ENCODE data around the gene UPF2. TPM values are rescaled to one million over a fixed set of nuclear protein-coding genes. Genes with fewer than 3 reads are reported as not detected.
A peak's percentile ranks its signal among the peaks of the same experiment; 100 is the strongest.

UPF2 gene
- total and polyA plus RNA-seq, 2 donors (not counting 1 experiment from before 2014, with no cell fraction given), result 8.9 to 60.0 TPM

DNA sequence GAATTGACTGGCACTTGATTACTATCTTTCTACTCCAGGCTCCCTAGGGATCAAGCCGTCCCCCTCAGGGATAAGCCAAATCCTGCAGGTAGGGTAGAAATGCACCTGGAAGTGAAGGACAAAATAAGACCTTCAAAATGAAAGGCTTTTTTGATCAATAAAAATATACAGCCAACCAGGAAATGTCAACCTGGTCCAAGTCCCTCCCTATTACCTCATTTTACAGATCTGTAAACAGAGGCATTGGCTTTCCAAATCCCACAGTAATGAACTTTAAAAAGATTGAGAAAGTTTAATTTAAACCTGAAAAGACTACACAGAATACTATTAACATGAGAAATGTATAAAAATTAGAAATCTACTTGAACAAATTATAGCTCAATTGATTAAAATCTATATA, 53.7 kb downstream of the UPF2 start:
- H4K20me1 ChIP-seq (ENCODE audit: control insufficient read depth, insufficient read depth, low read length, poor library complexity, severe bottlenecking), result no peaks in the 10 kb centered on the region
- no peaks in the 10 kb centered on the region for H3K27me3 Mint-ChIP-seq
- H3K79me2 ChIP-seq (ENCODE audit: control insufficient read depth, insufficient read depth, low read length), result peaks cover 40% of the 10 kb centered on the region
- H3K4me3 Mint-ChIP-seq, result no peak overlapping the region
- H3K9ac ChIP-seq (ENCODE audit: low read length), result no peak overlapping the region
- H3K4me1 Mint-ChIP-seq, result peaks cover 33% of the 10 kb centered on the region
- H3K4me2 ChIP-seq (replicated peaks; ENCODE audit: low read depth, low read length, poor library complexity, severe bottlenecking), result no peak overlapping the region
- DNase-seq (no peak), ATAC-seq (ENCODE audit: low read depth) (no peak)
- no CpG with 5 or more reads among the region's 1 CpG for WGBS (ENCODE audit: insufficient coverage)
- peak overlapping the region; percentile 11 for H3K27ac Mint-ChIP-seq
- H3K4me3 ChIP-seq (ENCODE audit: control extremely low read depth in 1 of 5, extremely low read depth in 1 of 5, insufficient read depth in 1 of 5, low read depth in 2 of 5, low read length in 4 of 5), result no peak overlapping the region
- intact Hi-C loops (cut with micrococcal nuclease), result loop anchor here (5.0 kb wide), 1 partner anchor 143 kb away; no protein-coding TSS in a partner anchor
- H3K27me3 ChIP-seq (replicated peaks in 1 of 4; ENCODE audit: control extremely low read depth in 1 of 4, control insufficient read depth in 3 of 4, insufficient read depth in 4 of 4, low read length in 3 of 4), result no peaks in the 10 kb centered on the region
- ChIA-PET CTCF (interaction anchor here (1.3 kb wide), 1 partner anchor 59 kb away, joined by 3 read pairs; no protein-coding TSS in a partner anchor), POLR2A (no interaction called here)
- H2AFZ ChIP-seq (ENCODE audit: insufficient read depth, low read depth, low read length, poor library complexity, severe bottlenecking), result no peak overlapping the region
- no peaks in the 10 kb centered on the region for H3K9me3 Mint-ChIP-seq (ENCODE audit: insufficient read depth)
- peaks cover 0 to 8% (median 0%) of the 10 kb centered on the region in 3 donors for H3K9me3 ChIP-seq (ENCODE audit: control extremely low read depth in 1 of 3, control insufficient read depth in 2 of 3, insufficient read depth in 1 of 3, low read length in 2 of 3)
- TF ChIP-seq, protein P1, sequence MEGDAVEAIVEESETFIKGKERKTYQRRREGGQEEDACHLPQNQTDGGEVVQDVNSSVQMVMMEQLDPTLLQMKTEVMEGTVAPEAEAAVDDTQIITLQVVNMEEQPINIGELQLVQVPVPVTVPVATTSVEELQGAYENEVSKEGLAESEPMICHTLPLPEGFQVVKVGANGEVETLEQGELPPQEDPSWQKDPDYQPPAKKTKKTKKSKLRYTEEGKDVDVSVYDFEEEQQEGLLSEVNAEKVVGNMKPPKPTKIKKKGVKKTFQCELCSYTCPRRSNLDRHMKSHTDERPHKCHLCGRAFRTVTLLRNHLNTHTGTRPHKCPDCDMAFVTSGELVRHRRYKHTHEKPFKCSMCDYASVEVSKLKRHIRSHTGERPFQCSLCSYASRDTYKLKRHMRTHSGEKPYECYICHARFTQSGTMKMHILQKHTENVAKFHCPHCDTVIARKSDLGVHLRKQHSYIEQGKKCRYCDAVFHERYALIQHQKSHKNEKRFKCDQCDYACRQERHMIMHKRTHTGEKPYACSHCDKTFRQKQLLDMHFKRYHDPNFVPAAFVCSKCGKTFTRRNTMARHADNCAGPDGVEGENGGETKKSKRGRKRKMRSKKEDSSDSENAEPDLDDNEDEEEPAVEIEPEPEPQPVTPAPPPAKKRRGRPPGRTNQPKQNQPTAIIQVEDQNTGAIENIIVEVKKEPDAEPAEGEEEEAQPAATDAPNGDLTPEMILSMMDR (IDR thresholded peaks at IDR 0.05), result no peak
- TF ChIP-seq EZH2 (IDR thresholded peaks at IDR 0.05; ENCODE audit: borderline replicate concordance, insufficient read depth, low read depth, low read length, poor library complexity, severe bottlenecking), result no peak
- H3K36me3 ChIP-seq (replicated peaks in 1 of 2; ENCODE audit: control extremely low read depth in 1 of 2, control insufficient read depth in 1 of 2, extremely low read depth in 1 of 2, insufficient read depth in 2 of 2, low read length in 1 of 2), result peaks cover 1 to 51% of the 10 kb centered on the region in 2 experiments
- peak overlapping the region in 1 of 2 donors; percentile 57 for H3K27ac ChIP-seq (ENCODE audit: low read length in 2 of 2)
- peaks cover 18 to 26% of the 10 kb centered on the region in 2 donors for H3K4me1 ChIP-seq (ENCODE audit: control insufficient read depth in 2 of 2, insufficient read depth in 2 of 2, low read length in 2 of 2)

DNA sequence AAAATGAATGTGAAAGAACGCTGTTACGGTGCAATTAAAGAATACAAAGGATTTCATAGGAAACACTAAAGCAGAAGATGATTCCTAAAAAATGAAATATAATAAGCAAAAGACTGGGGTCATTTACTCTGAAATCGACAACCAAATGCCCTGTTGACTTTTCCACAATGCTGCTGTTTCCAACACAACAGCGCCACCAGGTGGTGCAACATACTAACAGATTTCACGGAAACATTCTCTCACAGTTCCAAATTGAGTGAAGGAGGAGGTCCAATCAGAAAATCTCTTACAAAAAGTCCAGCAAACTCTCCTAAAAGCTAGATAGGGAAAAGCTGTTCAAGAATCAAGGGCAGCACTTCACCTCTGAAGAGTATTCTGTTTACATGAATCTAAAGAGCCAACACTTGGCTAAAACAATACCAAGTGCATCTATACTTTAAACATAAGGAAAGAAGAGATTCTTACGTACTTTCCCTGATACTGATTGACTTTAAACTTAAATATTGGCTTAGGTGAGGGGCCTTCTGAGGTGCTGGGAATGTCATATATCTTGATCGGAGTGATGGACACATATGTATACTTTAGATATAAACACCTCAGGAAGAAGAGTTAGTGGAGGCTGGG, 55.9 kb downstream of the UPF2 start:
- Mint-ChIP-seq H3K4me3 (no peak overlapping the region), H3K27me3 (no peaks in the 10 kb centered on the region), H3K9me3 (ENCODE audit: insufficient read depth) (no peaks in the 10 kb centered on the region), H3K27ac (no peak overlapping the region), H3K4me1 (peaks cover 23% of the 10 kb centered on the region)
- ChIA-PET CTCF (interaction anchor here (0.6 to 1.9 kb wide), 19 partner anchors 8 to 723 kb away, joined by 3 to 8 read pairs (median 4); partner anchors contain the start of genes CDC123, NUDT5 and UPF2), POLR2A (no interaction called here)
- WGBS (ENCODE audit: insufficient coverage), result no CpG with 5 or more reads among the region's 7 CpGs
- Histone ChIP-seq H3K27ac (ENCODE audit: low read length in 2 of 2) (peak overlapping the region in 1 of 2 donors; percentile 4), H3K27me3 (replicated peaks in 1 of 4; ENCODE audit: control extremely low read depth in 1 of 4, control insufficient read depth in 3 of 4, insufficient read depth in 4 of 4, low read length in 3 of 4) (no peaks in the 10 kb centered on the region), H3K4me3 (ENCODE audit: control extremely low read depth in 1 of 5, extremely low read depth in 1 of 5, insufficient read depth in 1 of 5, low read depth in 2 of 5, low read length in 4 of 5) (no peak overlapping the region), H3K79me2 (ENCODE audit: control insufficient read depth, insufficient read depth, low read length) (peaks cover 25% of the 10 kb centered on the region), H3K9me3 (ENCODE audit: control extremely low read depth in 1 of 3, control insufficient read depth in 2 of 3, insufficient read depth in 1 of 3, low read length in 2 of 3) (peaks cover 0 to under 1% (median 0%) of the 10 kb centered on the region in 3 donors), H4K20me1 (ENCODE audit: control insufficient read depth, insufficient read depth, low read length, poor library complexity, severe bottlenecking) (no peaks in the 10 kb centered on the region), H3K4me2 (replicated peaks; ENCODE audit: low read depth, low read length, poor library complexity, severe bottlenecking) (no peak overlapping the region), H3K9ac (ENCODE audit: low read length) (no peak overlapping the region), H2AFZ (ENCODE audit: insufficient read depth, low read depth, low read length, poor library complexity, severe bottlenecking) (no peak overlapping the region), H3K36me3 (replicated peaks in 1 of 2; ENCODE audit: control extremely low read depth in 1 of 2, control insufficient read depth in 1 of 2, extremely low read depth in 1 of 2, insufficient read depth in 2 of 2, low read length in 1 of 2) (peaks cover 1 to 52% of the 10 kb centered on the region in 2 experiments), H3K4me1 (ENCODE audit: control insufficient read depth in 2 of 2, insufficient read depth in 2 of 2, low read length in 2 of 2) (peaks cover 6 to 11% of the 10 kb centered on the region in 2 donors)
- peak; percentile 79 for DNase-seq
- no peak for TF ChIP-seq EZH2 (IDR thresholded peaks at IDR 0.05; ENCODE audit: borderline replicate concordance, insufficient read depth, low read depth, low read length, poor library complexity, severe bottlenecking)
- TF ChIP-seq, protein P1 (IDR thresholded peaks at IDR 0.05), result peak; percentile 96
- peak; percentile 53 for ATAC-seq (ENCODE audit: low read depth)
- intact Hi-C loops (cut with micrococcal nuclease), result loop anchor here (2.0 to 5.0 kb wide), 3 partner anchors 56 to 146 kb away; partner anchors contain the start of genes DHTKD1 and UPF2

Data from B cell (primary cell).